Measurements from ENCODE around the gene ZC3H12A.
"Not testable (repeated sequence)": the region's sequence is repeated elsewhere in the genome, so short reads cannot be mapped to it uniquely, and the experiment has no call there.

The ZC3H12A gene

DNA sequence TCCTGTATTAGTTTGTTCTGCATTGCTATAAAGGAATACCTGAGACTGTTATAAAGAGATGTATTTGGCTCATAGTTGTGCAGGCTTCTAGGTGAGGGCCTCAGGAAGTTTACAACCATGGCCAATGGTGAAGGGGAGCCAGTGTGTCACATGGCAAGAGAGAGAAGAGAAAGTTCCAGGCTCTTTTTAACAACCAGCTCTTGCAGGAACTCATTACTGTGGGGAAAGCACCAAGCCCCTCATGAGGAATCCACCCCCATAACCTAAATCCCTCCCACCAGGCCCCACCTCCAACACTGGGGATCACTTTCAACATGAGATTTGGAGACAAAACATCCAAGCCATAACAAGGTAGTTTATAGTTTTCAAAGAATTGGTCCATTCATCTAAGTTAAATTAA is 45.2 kb downstream of the ZC3H12A start:
- peaks cover 5% of the 10 kb centered on the region for H3K4me1 ChIP-seq (ENCODE audit: control insufficient read depth, insufficient read depth, low read length, unreplicated experiment)
- no peak overlapping the region for H3K4me3 ChIP-seq (ENCODE audit: low read depth, low read length)
- no peak overlapping the region for H3K27ac ChIP-seq (ENCODE audit: low read depth, low read length)
- no peaks in the 10 kb centered on the region for H3K79me2 ChIP-seq (ENCODE audit: control insufficient read depth, insufficient read depth, low read length, unreplicated experiment)
- no peak overlapping the region for H2AFZ ChIP-seq (ENCODE audit: low read length, unreplicated experiment)
- H3K36me3 ChIP-seq (ENCODE audit: insufficient read depth, low read length): no peaks in the 10 kb centered on the region
- no peaks in the 10 kb centered on the region for H3K27me3 ChIP-seq (ENCODE audit: insufficient read depth, low read length)

GRCh38 chr1:37529888-37530287 is 55.5 kb downstream of the ZC3H12A start:
- H3K36me3 ChIP-seq (ENCODE audit: insufficient read depth, low read length); H3K79me2 ChIP-seq (ENCODE audit: control insufficient read depth, insufficient read depth, low read length, unreplicated experiment); H2AFZ ChIP-seq (ENCODE audit: low read length, unreplicated experiment); H3K27me3 ChIP-seq (ENCODE audit: insufficient read depth, low read length); H3K4me3 ChIP-seq (ENCODE audit: low read depth, low read length); H3K27ac ChIP-seq (ENCODE audit: low read depth, low read length): not testable (repeated sequence)
- H3K4me1 ChIP-seq (ENCODE audit: control insufficient read depth, insufficient read depth, low read length, unreplicated experiment): peaks cover 13% of the 10 kb centered on the region

DNA sequence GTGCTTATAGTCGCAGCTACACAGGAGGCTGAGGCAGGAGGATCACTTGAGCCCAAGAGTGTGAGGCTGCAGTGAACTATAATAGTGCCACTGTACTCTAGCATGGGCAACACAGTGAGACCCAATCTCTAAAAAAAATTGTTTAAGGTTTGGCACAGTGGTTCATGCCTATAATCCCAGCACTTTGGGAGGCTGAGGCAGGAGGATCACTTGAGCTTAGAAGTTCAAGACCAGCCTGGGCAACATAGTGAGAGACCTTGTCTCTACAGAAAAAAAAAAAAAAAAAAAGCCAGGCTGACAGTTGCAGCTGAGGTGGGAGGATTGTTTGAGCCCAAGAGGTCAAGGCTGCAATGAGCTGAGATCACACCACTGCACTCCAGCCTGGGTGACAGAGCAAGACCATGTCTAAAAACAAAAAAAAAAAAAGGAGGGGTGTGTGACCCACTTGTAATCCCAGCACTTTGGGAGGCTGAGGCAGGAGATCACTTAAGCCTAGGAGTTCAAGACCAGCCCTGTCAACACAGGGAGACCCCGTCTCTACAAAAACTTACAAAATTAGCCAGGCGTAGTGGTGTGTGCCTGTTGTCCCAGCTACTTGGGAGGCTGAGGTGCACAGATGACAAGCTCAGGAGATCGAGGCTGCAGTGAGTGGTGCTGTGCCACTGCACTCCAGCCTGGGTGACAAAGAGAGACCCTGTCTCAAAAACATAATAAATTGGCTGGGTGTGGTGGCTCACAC is 58.2 kb downstream of the ZC3H12A start:
- H3K27me3 ChIP-seq (ENCODE audit: insufficient read depth, low read length); H3K36me3 ChIP-seq (ENCODE audit: insufficient read depth, low read length); H2AFZ ChIP-seq (ENCODE audit: low read length, unreplicated experiment); H3K4me3 ChIP-seq (ENCODE audit: low read depth, low read length); H3K79me2 ChIP-seq (ENCODE audit: control insufficient read depth, insufficient read depth, low read length, unreplicated experiment); H3K27ac ChIP-seq (ENCODE audit: low read depth, low read length): not testable (repeated sequence)
- peaks cover 35% of the 10 kb centered on the region for H3K4me1 ChIP-seq (ENCODE audit: control insufficient read depth, insufficient read depth, low read length, unreplicated experiment)

GRCh38 chr1:37533317-37534093 is 59.1 kb downstream of the ZC3H12A start:
- Histone ChIP-seq H3K4me1 (ENCODE audit: control insufficient read depth, insufficient read depth, low read length, unreplicated experiment) (peaks cover 40% of the 10 kb centered on the region), H2AFZ (ENCODE audit: low read length, unreplicated experiment) (no peak overlapping the region), H3K4me3 (ENCODE audit: low read depth, low read length) (peak overlapping the region; percentile 14; the same call in 1 of the 2 replicates), H3K27ac (ENCODE audit: low read depth, low read length) (peak overlapping the region; percentile 85), H3K79me2 (ENCODE audit: control insufficient read depth, insufficient read depth, low read length, unreplicated experiment) (peaks cover 2% of the 10 kb centered on the region), H3K36me3 (ENCODE audit: insufficient read depth, low read length) (peaks cover 13% of the 10 kb centered on the region; the same call in 1 of the 2 replicates), H3K27me3 (ENCODE audit: insufficient read depth, low read length) (no peaks in the 10 kb centered on the region)
